Measurements from ENCODE around the gene PTGR2. TPM values are rescaled to one million over a fixed set of nuclear protein-coding genes. Genes with fewer than 3 reads are reported as not detected.

The PTGR2 gene
- total RNA-seq, 4 donors from 2014 or later: 9.5 to 26.4 (median 17.2) TPM

DNA sequence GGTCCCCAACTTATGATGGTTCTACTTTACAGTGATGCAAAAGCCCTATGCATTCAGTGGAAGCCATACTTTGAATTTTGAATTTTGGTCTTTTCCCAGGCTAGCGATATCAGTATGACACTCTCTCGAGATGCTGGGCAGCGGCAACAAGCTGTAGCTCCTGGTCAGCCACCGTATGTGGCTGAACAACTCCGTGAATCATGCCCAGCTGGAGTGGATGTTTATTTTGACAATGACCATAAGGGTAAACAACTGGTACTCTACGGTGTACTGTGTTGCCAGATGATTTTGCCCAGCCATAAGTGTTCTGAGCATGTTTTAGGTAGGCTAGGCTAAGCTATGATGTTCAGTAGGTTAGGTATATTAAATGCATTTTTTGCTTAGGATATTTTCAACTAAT lies 26.8 kb downstream of the PTGR2 start:
- TF ChIP-seq, protein P1, sequence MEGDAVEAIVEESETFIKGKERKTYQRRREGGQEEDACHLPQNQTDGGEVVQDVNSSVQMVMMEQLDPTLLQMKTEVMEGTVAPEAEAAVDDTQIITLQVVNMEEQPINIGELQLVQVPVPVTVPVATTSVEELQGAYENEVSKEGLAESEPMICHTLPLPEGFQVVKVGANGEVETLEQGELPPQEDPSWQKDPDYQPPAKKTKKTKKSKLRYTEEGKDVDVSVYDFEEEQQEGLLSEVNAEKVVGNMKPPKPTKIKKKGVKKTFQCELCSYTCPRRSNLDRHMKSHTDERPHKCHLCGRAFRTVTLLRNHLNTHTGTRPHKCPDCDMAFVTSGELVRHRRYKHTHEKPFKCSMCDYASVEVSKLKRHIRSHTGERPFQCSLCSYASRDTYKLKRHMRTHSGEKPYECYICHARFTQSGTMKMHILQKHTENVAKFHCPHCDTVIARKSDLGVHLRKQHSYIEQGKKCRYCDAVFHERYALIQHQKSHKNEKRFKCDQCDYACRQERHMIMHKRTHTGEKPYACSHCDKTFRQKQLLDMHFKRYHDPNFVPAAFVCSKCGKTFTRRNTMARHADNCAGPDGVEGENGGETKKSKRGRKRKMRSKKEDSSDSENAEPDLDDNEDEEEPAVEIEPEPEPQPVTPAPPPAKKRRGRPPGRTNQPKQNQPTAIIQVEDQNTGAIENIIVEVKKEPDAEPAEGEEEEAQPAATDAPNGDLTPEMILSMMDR (IDR thresholded peaks at IDR 0.05; ENCODE audit: low read depth): no peak

DNA sequence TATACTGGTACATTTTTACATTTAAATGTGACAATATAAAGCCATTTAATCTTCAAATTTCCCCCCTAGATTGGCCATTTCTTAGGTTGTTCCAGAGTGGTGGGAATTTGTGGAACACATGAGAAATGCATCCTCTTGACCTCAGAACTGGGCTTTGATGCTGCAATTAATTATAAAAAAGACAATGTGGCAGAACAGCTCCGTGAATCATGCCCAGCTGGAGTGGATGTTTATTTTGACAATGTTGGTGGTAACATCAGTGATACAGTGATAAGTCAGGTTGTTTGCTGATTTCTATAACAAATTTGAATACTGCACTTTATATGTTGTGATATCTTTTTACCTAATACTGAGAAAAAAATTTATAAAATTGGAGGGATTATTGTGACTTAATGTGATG lies 27.4 kb downstream of the PTGR2 start:
- TF ChIP-seq, protein P1 (IDR thresholded peaks at IDR 0.05; ENCODE audit: low read depth): no peak

- TF ChIP-seq, protein P1 (IDR thresholded peaks at IDR 0.05; ENCODE audit: low read depth): no peak
Measured at GRCh38 chr14:73884438-73885190, 33.0 kb downstream of the PTGR2 start.

- TF ChIP-seq, protein P1 (IDR thresholded peaks at IDR 0.05; ENCODE audit: low read depth): no peak
Measured at GRCh38 chr14:73886449-73887317, 35.1 kb downstream of the PTGR2 start, which contains the start of gene ZNF410. Gene ZNF410, plus strand, starts transcription at chr14:73886859. Its CDS starts 5,317 bp downstream, at chr14:73892176.

DNA sequence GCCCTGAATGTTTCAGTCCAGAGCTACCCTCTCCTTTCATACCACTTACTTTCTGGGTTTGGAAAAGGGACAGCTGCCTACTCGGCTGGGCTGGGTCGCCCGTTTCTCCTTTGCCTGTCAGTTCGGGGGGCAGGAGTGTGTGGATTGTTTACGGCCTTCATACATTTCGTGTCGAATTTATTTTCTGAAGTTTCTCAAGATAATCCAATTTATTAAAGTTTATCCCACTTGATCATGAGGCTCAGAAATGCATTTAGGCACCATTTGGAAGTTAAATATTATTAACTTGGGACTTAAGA lies 35.6 kb downstream of the PTGR2 start:
- TF ChIP-seq, protein P1 (IDR thresholded peaks at IDR 0.05; ENCODE audit: low read depth): no peak

DNA sequence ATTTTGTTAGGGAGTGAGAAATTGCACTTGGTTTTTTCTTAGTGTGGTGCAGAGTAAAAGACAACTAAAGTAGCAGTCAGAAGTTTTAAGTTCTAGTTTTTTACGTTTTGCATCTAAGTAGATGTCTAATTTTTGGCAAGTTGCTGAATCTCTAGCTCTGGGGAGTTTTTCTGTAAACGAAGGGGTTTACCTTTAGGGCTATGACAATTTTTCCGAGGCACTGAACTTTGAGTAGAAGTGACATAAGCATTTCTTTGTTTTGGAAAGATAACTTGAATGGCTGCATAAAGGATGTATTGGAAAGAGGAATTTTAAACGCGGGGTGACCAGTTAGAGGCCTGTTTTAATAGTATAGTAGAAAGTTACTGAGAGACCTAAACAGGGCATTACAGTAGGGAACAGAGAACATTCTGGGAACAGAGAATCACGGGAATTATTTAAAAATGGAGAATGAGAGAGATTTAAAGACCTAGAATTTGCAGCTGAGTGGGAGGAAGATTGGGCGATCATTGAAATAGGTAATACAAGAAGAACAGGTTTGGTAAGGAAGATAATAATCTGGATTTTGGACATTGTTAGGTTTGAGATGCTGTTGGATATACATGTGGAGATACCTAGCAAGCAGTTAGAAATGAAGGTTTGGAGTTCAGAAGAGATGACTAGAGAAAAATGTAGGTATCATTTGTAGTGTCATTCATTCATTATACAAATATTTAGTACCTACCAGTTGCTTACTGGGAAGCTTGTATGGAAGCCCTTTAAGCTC lies 36.2 kb downstream of the PTGR2 start:
- TF ChIP-seq, protein P1 (IDR thresholded peaks at IDR 0.05; ENCODE audit: low read depth): no peak

DNA sequence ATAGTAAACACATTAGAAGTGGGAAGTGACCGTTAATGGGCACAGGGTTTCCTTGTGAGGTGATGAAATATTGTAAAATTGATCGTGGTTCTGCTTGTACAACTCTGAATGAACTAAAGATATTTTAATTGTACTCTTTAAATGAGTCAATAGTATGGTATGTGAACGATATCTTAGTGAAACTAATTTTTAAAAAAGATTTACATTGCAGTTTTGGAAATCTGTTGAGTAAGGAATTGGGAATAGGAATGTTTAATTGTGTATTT lies 36.8 kb downstream of the PTGR2 start:
- TF ChIP-seq, protein P1 (IDR thresholded peaks at IDR 0.05; ENCODE audit: low read depth): no peak

Measured in subcutaneous adipose tissue (tissue), 4 donors.